Activated CD4-positive, alpha-beta T cell treated with anti-CD3 and anti-CD28 coated beads for 4 hours (primary cell): Measurements from ENCODE around the gene PHC2.
"Not testable (repeated sequence)": the region's sequence is repeated elsewhere in the genome, so short reads cannot be mapped to it uniquely, and the experiment has no call there.

Experiments used
- DNase-seq, 2 donors: peaks; one replicate each; pipeline ENCODE4 v3.0.0-alpha.2; 2020

PHC2 gene

GRCh38 chr1:33307494-33307864 is 123.4 kb downstream of the PHC2 start:
- no peak for DNase-seq

DNA sequence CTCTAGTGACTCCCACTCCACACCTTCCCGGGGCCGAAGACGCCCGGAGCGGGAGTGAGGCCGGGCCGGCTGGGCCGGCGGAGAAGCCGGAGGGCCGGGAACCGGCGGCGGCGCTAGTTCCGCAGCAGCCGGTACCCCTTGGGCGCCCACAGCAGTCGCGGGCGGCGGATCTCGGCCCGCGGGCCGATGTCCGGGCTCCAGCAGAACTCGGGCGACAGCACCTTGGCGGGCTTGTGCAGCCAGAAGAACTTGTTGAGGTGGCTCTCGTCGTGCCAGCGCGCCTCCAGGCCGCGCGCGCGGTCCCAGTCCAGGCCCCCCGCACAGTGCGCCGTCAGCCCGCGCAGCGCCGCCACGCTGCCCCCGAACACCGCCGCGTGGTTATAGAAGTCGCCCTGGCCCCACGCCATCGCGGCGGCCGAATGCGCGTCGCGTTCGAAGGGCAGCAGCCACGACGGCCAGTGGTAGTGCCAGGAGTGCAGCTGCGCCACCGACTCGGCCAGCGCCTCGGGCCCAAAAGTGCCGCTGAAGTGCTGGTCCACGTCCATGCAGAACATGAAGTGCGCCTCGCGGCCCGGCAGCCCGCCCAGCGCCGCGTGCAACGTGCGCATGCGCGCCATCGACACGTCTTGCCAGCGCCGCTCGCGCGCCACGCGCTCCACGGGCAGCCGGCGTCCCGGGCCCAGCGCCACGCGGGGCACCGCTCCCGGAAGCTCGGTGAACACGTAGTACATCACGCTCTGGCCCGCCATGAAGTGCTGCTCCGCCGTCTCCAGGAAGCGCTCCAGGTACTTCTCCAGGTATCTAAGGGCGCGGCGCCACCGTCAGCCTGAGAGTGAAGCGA is 124.0 kb downstream of the PHC2 start:
- no peak for DNase-seq

- no peak for DNase-seq
Measured at GRCh38 chr1:33305816-33306652, 124.9 kb downstream of the PHC2 start.

DNA sequence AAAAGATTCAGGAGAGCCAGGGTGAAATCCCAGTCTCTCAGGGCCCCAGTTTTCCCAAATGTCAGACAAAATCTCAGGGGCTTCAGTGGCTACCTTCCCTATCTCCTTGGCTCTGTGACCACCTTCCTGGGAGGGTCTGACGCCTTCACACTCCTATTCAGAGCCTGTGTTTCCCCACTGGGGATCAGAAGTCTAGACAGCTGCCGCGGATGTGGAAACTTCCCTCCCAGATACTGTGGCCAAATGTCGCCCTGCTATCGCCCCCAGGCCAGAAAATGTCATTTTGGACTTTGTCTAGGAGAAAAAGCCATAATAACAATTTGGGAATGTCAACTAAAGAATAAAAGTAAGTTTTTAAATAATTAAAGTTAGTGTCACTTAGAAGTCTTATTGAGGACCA is 125.9 kb downstream of the PHC2 start:
- no peak for DNase-seq

- DNase-seq, result no peak
Measured at GRCh38 chr1:33302325-33302724, 128.6 kb downstream of the PHC2 start.

DNA sequence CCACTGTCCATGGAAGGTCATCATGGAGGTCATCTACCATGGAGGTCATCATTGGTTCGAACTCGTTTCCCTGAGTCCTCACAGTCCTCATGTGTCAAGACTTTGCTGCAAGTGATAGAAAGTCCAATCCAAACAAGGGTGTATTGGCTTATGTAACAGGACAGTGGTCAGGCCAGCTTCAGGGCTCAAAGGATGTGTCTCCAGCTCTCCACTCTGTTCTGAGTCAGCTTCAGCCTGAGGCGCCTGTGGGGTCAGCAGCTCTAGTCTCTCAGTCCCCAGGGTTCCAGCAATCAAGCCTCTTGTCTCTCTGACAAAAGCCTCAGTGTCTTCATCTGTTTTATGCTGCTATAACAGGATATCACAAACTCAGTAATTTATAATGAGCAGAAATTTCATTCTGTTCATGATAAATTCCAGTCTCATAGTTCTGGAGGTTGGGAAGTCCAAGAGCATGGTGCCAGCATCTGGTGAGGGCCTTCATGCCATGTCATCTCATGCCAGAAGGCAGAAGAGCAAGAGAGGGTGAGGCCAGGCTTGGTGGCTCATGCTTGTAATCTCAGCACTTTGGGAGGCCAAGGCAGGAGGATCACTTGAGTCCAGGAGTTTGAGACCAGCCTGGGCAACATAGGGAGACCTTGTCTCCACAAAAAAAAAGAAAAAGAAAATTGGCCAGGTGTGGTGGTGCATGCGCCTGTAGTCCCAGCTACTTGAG is 129.5 kb downstream of the PHC2 start:
- DNase-seq, result no peak

- no peak for DNase-seq
Measured at GRCh38 chr1:33300673-33301072, 130.2 kb downstream of the PHC2 start.

- DNase-seq, result no peak
Measured at GRCh38 chr1:33299461-33300155, 131.3 kb downstream of the PHC2 start.

DNA sequence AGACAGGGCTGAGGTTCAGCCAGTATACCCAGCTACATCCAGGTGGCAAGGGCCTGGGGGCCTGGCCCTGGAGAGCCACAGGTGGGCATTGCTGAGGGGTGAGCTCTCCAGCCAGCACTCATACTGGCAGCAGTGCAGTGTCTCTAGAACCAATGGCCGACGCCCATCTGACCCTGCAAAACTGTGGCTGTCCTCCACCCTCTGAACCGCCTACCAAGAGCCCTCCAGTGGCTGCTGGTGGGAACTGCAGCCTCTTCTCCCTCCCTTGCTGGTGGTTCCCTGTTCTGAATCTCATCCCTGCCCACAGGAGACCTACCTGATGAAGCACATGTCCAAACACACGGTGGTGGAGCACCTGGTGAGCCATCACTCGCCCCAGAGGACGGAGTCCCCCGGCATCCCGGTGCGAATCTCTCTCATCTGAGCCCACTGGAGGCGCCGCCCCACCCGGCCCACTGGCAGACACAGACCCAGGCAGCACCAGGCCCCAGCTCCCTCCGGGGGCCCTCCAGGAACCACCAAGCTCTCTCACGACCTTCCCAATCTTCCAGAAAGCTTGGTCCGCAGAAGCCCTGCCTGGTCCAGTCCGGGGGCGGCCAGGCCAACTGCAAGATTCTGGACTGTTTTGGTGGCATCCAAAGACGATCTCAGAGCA is 132.1 kb downstream of the PHC2 start:
- DNase-seq, result peak; percentile 35 to 58

GRCh38 chr1:33297911-33298622 is 132.8 kb downstream of the PHC2 start:
- no peak for DNase-seq

DNA sequence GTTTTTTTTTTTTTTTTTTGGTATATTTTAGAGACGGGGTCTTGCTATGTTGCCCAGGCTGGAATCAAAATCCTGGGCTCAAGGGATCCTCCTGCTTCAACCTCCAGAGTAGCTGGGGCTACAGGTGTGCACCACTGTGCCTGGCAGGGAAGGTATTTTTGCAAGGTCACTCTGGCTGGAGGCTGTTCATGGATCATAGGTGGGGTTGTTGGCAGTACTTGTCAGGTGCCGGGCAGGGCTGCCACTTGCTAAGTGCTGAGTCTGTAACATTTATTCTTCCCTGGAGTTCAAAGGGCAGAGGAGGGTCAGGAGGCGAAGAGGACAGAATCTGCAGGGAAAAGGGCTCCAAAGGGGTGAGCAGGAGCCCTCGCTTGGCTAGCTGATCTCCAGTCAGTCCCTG is 134.1 kb downstream of the PHC2 start:
- no peak for DNase-seq

GRCh38 chr1:33296082-33296458 is 134.8 kb downstream of the PHC2 start:
- no peak for DNase-seq

DNA sequence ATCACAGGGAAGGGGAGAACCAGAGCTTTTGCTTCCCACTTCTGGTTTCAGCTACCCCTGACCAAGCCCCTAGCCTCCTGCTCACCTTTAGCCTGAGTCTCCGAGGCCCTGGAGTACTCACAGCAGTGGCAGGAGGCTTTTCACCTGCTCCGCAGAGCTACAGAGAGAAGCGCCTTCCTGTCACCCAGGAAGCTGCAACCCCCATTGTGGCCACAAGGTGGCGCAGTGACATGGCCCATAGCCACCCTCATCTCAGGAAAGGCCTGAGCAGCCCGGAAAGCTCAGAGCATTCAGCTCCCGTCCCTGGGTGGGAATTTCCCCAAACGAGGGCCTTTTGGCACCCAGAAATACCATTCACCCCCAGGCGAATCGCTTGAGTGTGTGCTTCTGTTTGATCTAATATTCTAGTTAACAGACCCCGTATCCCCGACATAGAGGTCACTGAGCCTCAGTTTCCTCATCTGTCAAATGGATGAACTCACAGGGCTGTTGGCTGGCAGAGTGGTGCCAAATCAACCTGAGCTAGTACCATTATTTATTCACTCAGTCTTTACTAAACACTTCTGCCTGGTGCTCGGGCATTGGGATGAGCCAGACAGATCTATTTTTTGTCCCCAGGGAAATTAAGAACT is 135.3 kb downstream of the PHC2 start:
- peak; percentile 75 to 91 for DNase-seq

DNA sequence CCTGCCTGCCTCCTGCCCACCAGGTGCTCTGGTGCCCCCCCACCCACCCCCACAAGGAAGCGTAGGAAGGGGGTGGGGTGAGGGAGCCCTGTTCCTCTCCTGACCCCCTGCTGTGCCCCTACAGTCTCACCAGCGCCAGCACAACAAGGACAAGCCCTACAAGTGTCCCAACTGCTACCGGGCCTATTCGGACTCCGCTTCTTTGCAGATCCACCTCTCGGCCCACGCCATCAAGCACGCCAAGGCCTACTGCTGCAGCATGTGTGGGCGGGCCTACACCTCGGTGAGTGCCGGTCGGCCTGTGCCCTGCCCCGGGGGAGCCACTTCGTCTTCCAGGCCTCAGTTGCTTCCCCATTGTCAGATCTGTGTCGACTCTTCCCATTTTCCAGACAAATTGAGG is 135.9 kb downstream of the PHC2 start:
- DNase-seq, result no peak

DNA sequence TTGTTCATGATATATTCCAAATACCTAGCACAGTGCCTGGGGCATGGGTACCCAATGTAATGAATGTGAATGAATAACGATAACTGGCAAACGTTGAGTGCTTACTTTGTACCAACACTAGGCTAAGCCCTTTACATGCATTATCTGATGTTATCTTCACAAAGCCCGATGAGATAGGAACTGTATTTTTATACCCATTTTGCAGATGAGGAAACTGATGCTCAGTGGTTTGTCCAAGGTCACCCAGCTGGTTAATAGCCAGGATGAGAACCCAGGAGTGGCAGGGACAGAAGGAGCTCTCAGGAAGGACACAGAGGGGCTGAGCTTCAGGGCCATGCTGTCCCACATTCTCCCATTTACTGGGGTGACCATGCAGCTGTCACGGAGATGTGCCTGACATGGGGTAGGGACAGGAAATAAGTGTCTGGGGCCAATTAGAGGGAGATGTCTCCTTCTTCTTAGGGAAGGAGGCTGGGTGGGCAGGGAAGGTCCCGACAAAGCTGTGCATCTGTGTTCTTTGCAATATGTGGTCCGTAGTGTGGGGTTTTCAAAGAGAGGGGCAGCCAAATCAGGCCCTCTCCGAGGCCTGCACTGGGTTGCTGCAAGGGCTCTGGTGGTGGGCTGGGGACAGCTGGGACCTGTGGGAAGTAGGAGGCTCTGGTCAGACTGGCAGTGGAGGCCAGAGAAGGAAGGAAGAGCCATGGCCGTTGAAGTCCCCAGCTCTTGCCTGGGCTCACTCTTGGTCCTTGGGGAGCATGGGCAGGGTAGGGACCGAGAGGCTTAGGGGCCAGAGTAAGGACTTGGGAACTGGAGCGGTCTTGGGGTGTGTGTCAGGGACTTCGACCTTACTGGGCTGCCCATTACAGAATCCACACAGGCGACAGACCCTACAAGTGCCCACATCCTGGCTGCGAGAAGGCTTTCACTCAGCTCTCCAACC is 136.6 kb downstream of the PHC2 start:
- DNase-seq, result no peak

GRCh38 chr1:33292726-33293340 is 138.1 kb downstream of the PHC2 start:
- DNase-seq, result no peak

DNA sequence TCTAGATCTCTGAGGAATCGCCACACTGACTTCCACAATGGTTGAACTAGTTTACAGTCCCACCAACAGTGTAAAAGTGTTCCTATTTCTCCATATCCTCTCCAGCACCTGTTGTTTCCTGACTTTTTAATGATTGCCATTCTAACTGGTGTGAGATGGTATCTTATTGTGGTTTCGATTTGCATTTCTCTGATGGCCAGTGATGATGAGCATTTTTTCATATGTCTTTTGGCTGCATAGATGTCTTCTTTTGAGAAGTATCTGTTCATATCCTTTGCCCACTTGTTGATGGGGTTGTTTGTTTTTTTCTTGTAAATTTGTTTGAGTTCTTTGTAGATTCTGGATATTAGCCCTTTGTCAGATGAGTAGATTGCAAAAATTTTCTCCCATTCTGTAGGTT is 140.3 kb downstream of the PHC2 start:
- not testable (repeated sequence) for DNase-seq

DNA sequence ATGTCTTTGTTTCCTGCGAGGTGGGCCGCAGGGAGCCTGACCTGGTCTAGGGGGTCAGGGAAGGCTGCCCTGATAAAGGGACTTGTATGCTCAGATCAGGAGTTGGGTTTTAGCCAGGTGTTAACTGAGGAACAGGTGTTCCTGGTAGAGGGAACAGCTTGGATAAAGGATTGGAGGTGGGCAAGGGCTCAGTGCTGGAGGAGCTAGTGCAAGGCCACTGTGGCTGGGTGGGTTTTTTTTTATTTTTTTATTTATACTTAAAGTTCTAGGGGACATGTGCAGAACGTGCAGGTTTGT is 141.1 kb downstream of the PHC2 start:
- DNase-seq, result no peak

DNA sequence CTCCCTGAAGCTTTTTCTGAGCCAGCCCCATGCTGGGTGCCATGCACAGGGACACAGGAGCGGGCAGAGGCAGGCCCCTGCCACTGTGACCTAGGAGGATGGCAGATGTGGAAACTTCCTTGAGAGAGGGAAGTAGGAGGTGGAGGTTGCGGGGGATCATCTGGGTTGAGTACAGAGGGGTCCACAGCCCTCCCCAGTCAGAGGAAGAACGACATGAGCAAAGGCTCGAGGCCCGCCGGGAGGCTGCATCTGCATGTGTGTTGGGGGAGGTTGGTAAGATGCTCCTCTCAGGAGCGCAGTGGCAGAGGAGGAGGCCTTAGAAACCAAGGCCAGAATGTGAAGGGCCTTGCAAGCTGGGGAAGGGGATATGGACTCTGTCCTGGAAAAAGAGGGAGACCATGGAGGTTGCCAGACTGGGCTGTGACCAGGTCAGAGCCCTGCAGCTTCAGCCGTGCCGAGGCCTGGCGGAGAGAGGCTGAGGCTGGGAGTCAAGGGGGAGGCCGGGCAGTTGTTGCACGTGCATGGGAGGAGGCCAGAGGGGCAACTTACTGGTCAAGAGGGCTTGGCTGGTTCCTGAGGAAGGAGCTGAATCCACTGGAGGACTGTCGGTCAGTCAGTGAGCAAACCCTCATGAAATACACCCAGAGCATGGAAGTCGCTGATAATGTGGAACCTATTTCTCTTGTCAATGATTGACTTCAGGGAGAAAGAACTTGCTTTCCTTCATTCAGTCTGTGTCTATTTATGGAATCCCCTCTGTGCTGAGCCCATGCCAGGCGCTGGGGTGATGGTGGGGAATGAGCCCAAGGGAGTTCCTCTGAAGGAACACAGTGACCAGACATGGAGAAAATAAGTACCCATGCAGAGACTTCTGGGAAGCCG is 141.7 kb downstream of the PHC2 start:
- DNase-seq, result no peak
